Smooth muscle cell (in vitro differentiated cells): Measurements from ENCODE around the gene S100PBP. TPM values are rescaled to one million over a fixed set of nuclear protein-coding genes. Genes with fewer than 3 reads are reported as not detected.

ENCODE experiments used
- DNase-seq: peaks from one replicate; lab custom pipeline; 2025; ENCODE audit not compliant: unreplicated experiment; lab: John Stamatoyannopoulos, UW
- H2AFZ ChIP-seq: fragments of 200-600 bp; sonication (generic); 2 replicates; pipeline ENCODE4 v1.6.0; 2016; ENCODE audit warnings: antibody characterized with exemption, low read depth, mild to moderate bottlenecking
- H3F3A ChIP-seq: fragments of 200-600 bp; sonication (generic); 2 replicates; pipeline ENCODE4 v1.6.0; 2017; ENCODE audit warnings: antibody characterized with exemption, low read depth
- H3K27ac ChIP-seq: fragments of 200-600 bp; sonication (generic); 2 replicates; pipeline ENCODE4 v1.5.1; 2016; ENCODE audit warnings: low read depth, mild to moderate bottlenecking
- H3K27me3 ChIP-seq: fragments of 200-600 bp; sonication (generic); 2 replicates; pipeline ENCODE4 v1.6.1; 2016; ENCODE audit warnings: low read depth, mild to moderate bottlenecking
- H3K36me3 ChIP-seq: fragments of 200-600 bp; sonication (generic); 2 replicates; pipeline ENCODE4 v1.5.1; 2016; ENCODE audit warnings: low read depth
- H3K4me1 ChIP-seq: fragments of 200-600 bp; sonication (generic); 2 replicates; pipeline ENCODE4 v1.5.1; 2016; ENCODE audit warnings: low read depth
- H3K4me2 ChIP-seq: fragments of 200-600 bp; sonication (generic); 2 replicates; pipeline ENCODE4 v1.6.0; 2016; ENCODE audit warnings: mild to moderate bottlenecking
- H3K4me3 ChIP-seq: fragments of 200-600 bp; sonication (generic); 2 replicates; pipeline ENCODE4 v1.5.1; 2016; ENCODE audit warnings: mild to moderate bottlenecking
- H3K79me2 ChIP-seq: fragments of 200-600 bp; sonication (generic); 2 replicates; pipeline ENCODE4 v1.6.0; 2016; ENCODE audit warnings: low read depth, mild to moderate bottlenecking
- H3K9ac ChIP-seq: fragments of 200-600 bp; sonication (generic); 2 replicates; pipeline ENCODE4 v1.6.0; 2016; ENCODE audit warnings: low read depth
- H3K9me3 ChIP-seq: fragments of 200-600 bp; sonication (generic); replicated peaks from 2 replicates; pipeline ENCODE4 v1.5.1; 2016; ENCODE audit warnings: low read depth
- H4K20me1 ChIP-seq: fragments of 200-600 bp; sonication (generic); 2 replicates; pipeline ENCODE4 v1.6.0; 2016; ENCODE audit warnings: low read depth
- CTCF ChIP-seq: fragments of 200-600 bp; sonication (generic); IDR thresholded peaks from 2 replicates; pipeline ENCODE4 v1.5.1; 2017; ENCODE audit warnings: borderline replicate concordance, mild to moderate bottlenecking, antibody characterized with exemption; ENCODE audit not compliant: insufficient read depth, poor library complexity, severe bottlenecking
- WGBS: methylation state at CpG from one replicate; pipeline ENCODE4 v1.1.7; 2016; ENCODE audit warnings: low lambda C conversion rate; 5-methylcytosine and 5-hydroxymethylcytosine counted together
- polyA plus RNA-seq: library from polyadenylated mRNA; unstranded; fragments of >200 nt; fragmentation: Nextera tagmentation; extraction: Ambion mirVana; gene quantifications from 2 replicates; pipeline ENCODE4 v1.2.1, GENCODE V29; 2016
- total RNA-seq: library from RNA; depleted of rRNA; stranded (reverse); fragments of >200 nt; gene quantifications from 2 replicates; pipeline ENCODE4 v1.2.3, GENCODE V29; 2014

The S100PBP gene
- total and polyA plus RNA-seq, 2 experiments from 2014 or later: 22.1 to 39.1 TPM

DNA sequence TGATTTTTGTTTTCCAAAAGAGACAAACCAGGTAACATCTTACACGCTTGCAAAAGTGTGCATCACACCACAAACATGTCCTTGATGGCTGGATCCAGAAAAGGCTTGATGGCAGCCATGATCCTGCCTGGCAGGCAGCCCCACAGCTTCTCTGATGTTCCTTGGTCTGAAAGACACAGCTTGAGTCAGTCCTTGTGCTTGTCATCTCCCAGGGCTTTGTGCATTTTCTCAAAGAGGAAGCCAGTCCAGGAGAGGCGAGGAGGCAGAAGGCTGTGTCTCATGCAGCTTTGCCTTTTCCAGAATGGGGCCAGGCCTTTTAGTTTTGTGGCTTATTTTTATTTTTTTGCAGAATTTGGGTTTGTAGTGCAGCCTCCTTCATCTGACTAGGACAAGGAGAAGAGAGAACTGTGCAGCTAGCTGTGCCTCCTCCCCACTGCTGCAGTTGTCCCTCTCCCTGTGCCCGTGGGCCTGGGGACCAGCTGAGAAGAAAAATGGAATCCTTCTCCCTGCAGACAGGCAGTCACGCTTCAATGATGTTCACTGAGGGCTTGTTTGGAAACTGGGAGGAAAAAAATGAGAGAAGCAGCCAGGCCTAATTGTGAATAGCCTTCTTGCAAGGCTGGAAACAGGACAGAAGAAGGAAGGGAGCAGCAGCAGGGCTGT is 45.9 kb downstream of the S100PBP start:
- H3K79me2 ChIP-seq: no peaks in the 10 kb centered on the region
- no peak overlapping the region for H3K4me3 ChIP-seq
- over 99% methylated on average over 4 of the region's 4 CpGs for WGBS
- no peaks in the 10 kb centered on the region for H3K4me1 ChIP-seq
- H4K20me1 ChIP-seq: peaks cover 6% of the 10 kb centered on the region
- no peak for DNase-seq
- H2AFZ ChIP-seq: no peak overlapping the region
- H3K9me3 ChIP-seq: no peaks in the 10 kb centered on the region
- H3K27me3 ChIP-seq: no peaks in the 10 kb centered on the region
- no peak overlapping the region for H3K27ac ChIP-seq
- no peaks in the 10 kb centered on the region for H3F3A ChIP-seq
- no peak for TF ChIP-seq CTCF
- H3K36me3 ChIP-seq: no peaks in the 10 kb centered on the region
- no peak overlapping the region for H3K4me2 ChIP-seq
- no peak overlapping the region for H3K9ac ChIP-seq

DNA sequence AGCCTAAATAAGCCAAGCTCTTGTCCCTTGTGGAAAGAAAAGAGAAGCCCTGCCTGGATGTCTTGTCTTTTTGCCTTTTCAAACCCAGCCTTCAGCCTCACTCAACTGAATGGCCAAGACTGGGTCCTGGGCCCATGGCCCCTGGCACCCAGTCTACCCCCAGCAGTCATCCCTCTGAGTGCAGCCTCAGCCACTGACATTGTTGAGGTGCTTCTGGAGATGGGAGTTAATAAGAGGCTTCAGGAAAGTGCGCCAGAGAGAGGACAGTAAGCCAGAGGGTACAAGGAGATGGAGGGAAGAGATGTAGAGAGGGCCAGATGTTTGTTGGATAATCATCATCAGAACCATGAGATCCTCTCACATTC is 46.4 kb downstream of the S100PBP start:
- Histone ChIP-seq H3K27me3 (no peaks in the 10 kb centered on the region), H3K4me1 (no peaks in the 10 kb centered on the region), H4K20me1 (peaks cover 6% of the 10 kb centered on the region), H2AFZ (no peak overlapping the region), H3F3A (no peaks in the 10 kb centered on the region), H3K4me2 (no peak overlapping the region), H3K27ac (no peak overlapping the region), H3K36me3 (no peaks in the 10 kb centered on the region), H3K9me3 (no peaks in the 10 kb centered on the region), H3K79me2 (no peaks in the 10 kb centered on the region), H3K9ac (no peak overlapping the region), H3K4me3 (no peak overlapping the region)
- TF ChIP-seq CTCF: no peak
- WGBS: 100% methylated on average over 1 of the region's 1 CpG
- no peak for DNase-seq

GRCh38 chr1:32864375-32865019 is 47.0 kb downstream of the S100PBP start:
- no peaks in the 10 kb centered on the region for H3K4me1 ChIP-seq
- H3K27me3 ChIP-seq: peaks cover 3% of the 10 kb centered on the region
- no peak overlapping the region for H3K4me3 ChIP-seq
- DNase-seq: no peak
- no peak overlapping the region for H3K27ac ChIP-seq
- no peaks in the 10 kb centered on the region for H3K36me3 ChIP-seq
- no peak overlapping the region for H3K4me2 ChIP-seq
- H3K79me2 ChIP-seq: no peaks in the 10 kb centered on the region
- no peaks in the 10 kb centered on the region for H3F3A ChIP-seq
- 94% methylated on average over 8 of the region's 8 CpGs for WGBS
- H3K9ac ChIP-seq: no peak overlapping the region
- H3K9me3 ChIP-seq: no peaks in the 10 kb centered on the region
- TF ChIP-seq CTCF: no peak
- no peak overlapping the region for H2AFZ ChIP-seq
- peaks cover 6% of the 10 kb centered on the region for H4K20me1 ChIP-seq
